ENCODE data around the gene MID1.

Gene MID1

DNA sequence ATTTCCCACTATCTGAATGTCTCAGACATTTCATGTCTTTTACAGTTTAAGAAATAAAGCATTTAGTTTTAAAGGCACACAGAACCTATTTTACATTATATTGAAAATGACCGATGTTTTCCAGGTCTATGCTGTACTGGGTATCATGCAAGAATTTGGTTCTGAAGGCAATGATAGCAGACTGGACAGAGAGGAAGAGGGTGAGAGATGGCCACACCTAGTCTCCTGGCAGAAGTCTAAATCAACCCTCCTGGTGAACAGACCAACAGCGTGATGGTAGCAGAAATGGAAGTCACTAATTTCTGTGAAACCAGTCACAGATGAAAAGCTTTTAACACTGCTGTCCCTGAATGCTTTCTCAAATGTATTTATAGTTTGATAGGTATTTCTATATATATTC is 41.9 kb downstream of the MID1 start:
- Histone ChIP-seq H3F3A (ENCODE audit: insufficient read depth) (no peaks in the 10 kb centered on the region), H3K4me3 (ENCODE audit: insufficient read depth, low read length, poor library complexity, severe bottlenecking) (no peak overlapping the region), H3K27ac (ENCODE audit: low read depth, low read length) (no peak overlapping the region), H2AFZ (ENCODE audit: low read depth, low read length, severe bottlenecking) (no peak overlapping the region), H3K36me3 (ENCODE audit: low read length) (no peaks in the 10 kb centered on the region), H3K4me2 (ENCODE audit: low read depth, low read length, poor library complexity, severe bottlenecking) (no peak overlapping the region), H4K20me1 (ENCODE audit: low read depth, low read length) (no peaks in the 10 kb centered on the region), H3K27me3 (ENCODE audit: low read length) (no peaks in the 10 kb centered on the region), H3K9me2 (replicated peaks; ENCODE audit: insufficient read depth, low read length) (no peaks in the 10 kb centered on the region), H3K79me2 (ENCODE audit: insufficient read depth, low read length) (no peaks in the 10 kb centered on the region), H3K9ac (ENCODE audit: low read length) (no peak overlapping the region), H3K9me3 (ENCODE audit: insufficient read depth, low read length) (no peaks in the 10 kb centered on the region)
- TF ChIP-seq, protein P1, sequence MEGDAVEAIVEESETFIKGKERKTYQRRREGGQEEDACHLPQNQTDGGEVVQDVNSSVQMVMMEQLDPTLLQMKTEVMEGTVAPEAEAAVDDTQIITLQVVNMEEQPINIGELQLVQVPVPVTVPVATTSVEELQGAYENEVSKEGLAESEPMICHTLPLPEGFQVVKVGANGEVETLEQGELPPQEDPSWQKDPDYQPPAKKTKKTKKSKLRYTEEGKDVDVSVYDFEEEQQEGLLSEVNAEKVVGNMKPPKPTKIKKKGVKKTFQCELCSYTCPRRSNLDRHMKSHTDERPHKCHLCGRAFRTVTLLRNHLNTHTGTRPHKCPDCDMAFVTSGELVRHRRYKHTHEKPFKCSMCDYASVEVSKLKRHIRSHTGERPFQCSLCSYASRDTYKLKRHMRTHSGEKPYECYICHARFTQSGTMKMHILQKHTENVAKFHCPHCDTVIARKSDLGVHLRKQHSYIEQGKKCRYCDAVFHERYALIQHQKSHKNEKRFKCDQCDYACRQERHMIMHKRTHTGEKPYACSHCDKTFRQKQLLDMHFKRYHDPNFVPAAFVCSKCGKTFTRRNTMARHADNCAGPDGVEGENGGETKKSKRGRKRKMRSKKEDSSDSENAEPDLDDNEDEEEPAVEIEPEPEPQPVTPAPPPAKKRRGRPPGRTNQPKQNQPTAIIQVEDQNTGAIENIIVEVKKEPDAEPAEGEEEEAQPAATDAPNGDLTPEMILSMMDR (IDR thresholded peaks at IDR 0.05; ENCODE audit: insufficient read depth, low read length, poor library complexity, severe bottlenecking), result no peak
- TF ChIP-seq EZH2phosphoT487 (conservative IDR thresholded peaks at IDR 0.05; ENCODE audit: low read length), result no peak

DNA sequence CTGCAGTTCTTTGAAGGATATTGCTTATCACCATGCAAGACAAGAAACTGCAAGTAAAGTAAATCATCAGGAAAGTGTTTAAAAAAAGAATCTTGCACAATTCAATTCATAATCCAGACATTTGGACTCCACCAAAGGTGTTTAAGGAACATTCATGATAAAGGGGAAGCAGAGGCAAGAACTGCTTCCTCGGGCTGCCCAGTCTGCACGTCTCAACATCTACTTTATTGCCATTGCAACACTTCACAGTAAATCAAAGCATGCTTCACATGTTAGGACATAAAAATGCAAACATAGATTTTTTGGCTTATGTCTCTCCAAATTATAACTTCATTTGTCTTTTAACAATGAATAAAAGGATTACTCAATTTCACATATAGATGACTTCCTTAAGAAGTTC is 42.5 kb downstream of the MID1 start:
- Histone ChIP-seq H3K4me3 (ENCODE audit: insufficient read depth, low read length, poor library complexity, severe bottlenecking) (no peak overlapping the region), H3K79me2 (ENCODE audit: insufficient read depth, low read length) (no peaks in the 10 kb centered on the region), H3K9me2 (replicated peaks; ENCODE audit: insufficient read depth, low read length) (no peaks in the 10 kb centered on the region), H3K9ac (ENCODE audit: low read length) (no peak overlapping the region), H3K27ac (ENCODE audit: low read depth, low read length) (no peak overlapping the region), H3K36me3 (ENCODE audit: low read length) (no peaks in the 10 kb centered on the region), H3K9me3 (ENCODE audit: insufficient read depth, low read length) (no peaks in the 10 kb centered on the region), H3F3A (ENCODE audit: insufficient read depth) (no peaks in the 10 kb centered on the region), H4K20me1 (ENCODE audit: low read depth, low read length) (no peaks in the 10 kb centered on the region), H3K4me2 (ENCODE audit: low read depth, low read length, poor library complexity, severe bottlenecking) (no peak overlapping the region), H3K27me3 (ENCODE audit: low read length) (no peaks in the 10 kb centered on the region), H2AFZ (ENCODE audit: low read depth, low read length, severe bottlenecking) (no peak overlapping the region)
- TF ChIP-seq, protein P1 (IDR thresholded peaks at IDR 0.05; ENCODE audit: insufficient read depth, low read length, poor library complexity, severe bottlenecking), result no peak
- TF ChIP-seq EZH2phosphoT487 (conservative IDR thresholded peaks at IDR 0.05; ENCODE audit: low read length), result no peak

DNA sequence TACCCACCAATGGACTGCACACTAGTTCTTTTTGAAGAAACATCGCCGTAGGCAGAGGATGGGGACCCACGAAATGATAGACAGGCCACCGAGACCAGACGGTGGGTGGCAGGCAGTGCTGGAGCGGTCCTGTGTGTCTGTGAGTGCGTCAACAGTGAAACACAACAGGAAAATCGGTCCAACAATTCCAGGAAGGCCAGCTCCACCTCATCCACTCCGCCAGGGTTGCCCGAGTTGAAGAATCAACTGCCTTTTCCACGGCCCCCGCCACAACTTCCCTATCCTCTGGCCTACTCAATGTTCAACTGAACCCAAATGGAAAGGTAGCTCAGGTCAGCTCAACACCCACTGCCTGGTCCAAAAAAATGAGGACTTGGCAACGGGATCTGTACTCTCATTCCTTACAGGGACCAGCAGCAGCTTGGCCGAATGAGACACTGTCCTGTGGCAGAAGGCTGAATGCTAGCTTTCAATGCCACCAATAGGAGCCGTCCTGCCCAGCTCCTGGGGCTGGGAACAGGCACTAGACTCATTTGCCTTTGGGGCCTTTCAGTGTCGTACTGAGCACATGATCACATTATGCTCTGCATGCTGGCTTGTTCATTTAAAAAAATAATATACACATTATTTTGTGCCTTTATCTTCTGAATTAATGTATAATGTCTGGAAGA is 43.5 kb downstream of the MID1 start:
- Histone ChIP-seq H3K4me2 (ENCODE audit: low read depth, low read length, poor library complexity, severe bottlenecking) (no peak overlapping the region), H3K9ac (ENCODE audit: low read length) (no peak overlapping the region), H3K27me3 (ENCODE audit: low read length) (no peaks in the 10 kb centered on the region), H3K36me3 (ENCODE audit: low read length) (no peaks in the 10 kb centered on the region), H2AFZ (ENCODE audit: low read depth, low read length, severe bottlenecking) (no peak overlapping the region), H3K79me2 (ENCODE audit: insufficient read depth, low read length) (no peaks in the 10 kb centered on the region), H3K9me3 (ENCODE audit: insufficient read depth, low read length) (no peaks in the 10 kb centered on the region), H3K9me2 (replicated peaks; ENCODE audit: insufficient read depth, low read length) (no peaks in the 10 kb centered on the region), H4K20me1 (ENCODE audit: low read depth, low read length) (no peaks in the 10 kb centered on the region), H3K27ac (ENCODE audit: low read depth, low read length) (no peak overlapping the region), H3K4me3 (ENCODE audit: insufficient read depth, low read length, poor library complexity, severe bottlenecking) (no peak overlapping the region), H3F3A (ENCODE audit: insufficient read depth) (no peaks in the 10 kb centered on the region)
- no peak for TF ChIP-seq EZH2phosphoT487 (conservative IDR thresholded peaks at IDR 0.05; ENCODE audit: low read length)
- TF ChIP-seq, protein P1 (IDR thresholded peaks at IDR 0.05; ENCODE audit: insufficient read depth, low read length, poor library complexity, severe bottlenecking), result no peak

Data from SU-DHL-6 (cell line).